Stomach (tissue), 9 donors: ENCODE results near the gene DCC. TPM values are rescaled to one million over a fixed set of nuclear protein-coding genes. Genes with fewer than 3 reads are reported as not detected.

ENCODE experiments used
- DNase-seq, 2 donors: peaks; one replicate each; pipeline versions ENCODE4 v3.0.0 to v3.0.0-alpha.2; 2013 to 2019
- H3K27ac ChIP-seq, 5 donors: fragments of 200-600 bp in 4 of 5; sonication (generic) in 4 of 5; one replicate each; pipeline ENCODE4 v1.5.1; 2013 to 2019; ENCODE audit warnings: mild to moderate bottlenecking in 1 of 5, moderate library complexity in 1 of 5
- H3K27me3 ChIP-seq, 3 donors: fragments of 200-600 bp; sonication (generic); one replicate each; pipeline ENCODE4 v1.5.1; 2017 to 2019; ENCODE audit warnings: mixed run types in 1 of 3
- H3K36me3 ChIP-seq, 4 donors: fragments of 200-600 bp; sonication (generic); 1 replicate in 3 of 4; 2 replicates in 1 of 4; pipeline ENCODE4 v1.5.1; 2016 to 2019
- H3K4me1 ChIP-seq, 4 donors: fragments of 200-600 bp; sonication (generic); one replicate each; pipeline ENCODE4 v1.5.1; 2016 to 2019
- H3K4me3 ChIP-seq, 4 donors: fragments of 200-600 bp; sonication (generic) in 3 of 4; one replicate each; pipeline ENCODE4 v1.5.1; 2016 to 2019; ENCODE audit warnings: mild to moderate bottlenecking in 1 of 4
- H3K9me3 ChIP-seq, 4 donors: fragments of 200-600 bp; sonication (generic); one replicate each; pipeline ENCODE4 v1.5.1; 2016 to 2019
- EP300 ChIP-seq: sonication (generic); formaldehyde crosslinking; IDR thresholded peaks from one replicate; pipeline ENCODE4 v1.6.1; 2017; ENCODE audit warnings: antibody characterized with exemption
- POLR2A ChIP-seq, 4 donors: fragments of 450-650 bp; IDR thresholded peaks; one replicate each; pipeline ENCODE4 v1.6.1; 2016; ENCODE audit warnings: antibody characterized with exemption in 4 of 4, control low read depth in 2 of 4, mild to moderate bottlenecking in 1 of 4, moderate library complexity in 1 of 4
- POLR2AphosphoS5 ChIP-seq, 3 donors: sonication (generic); formaldehyde crosslinking; IDR thresholded peaks; one replicate each; pipeline ENCODE4 v1.6.1; 2016; ENCODE audit warnings: antibody characterized with exemption in 3 of 3
- WGBS, 5 donors: extraction: QIAGEN DNeasy Blood & Tissue Kit in 3 of 5; methylation state at CpG; one replicate each; pipeline versions ENCODE4 v1.1.5 to v1.1.7; 2013 to 2018; 5-methylcytosine and 5-hydroxymethylcytosine counted together
- intact Hi-C: fragments of 100-400 bp; cut with DNase I; formaldehyde crosslinking; loops from one replicate; pipeline ENCODE4 v1.15.1; 2023; ENCODE audit warnings: low total_unique reads
- polyA plus RNA-seq, 3 donors: library from polyadenylated mRNA; stranded (reverse); fragments of 200-250 nt; gene quantifications; one replicate each; pipeline ENCODE4 v1.2.3, GENCODE V29; 2013
- total RNA-seq, 5 donors: library from RNA; depleted of rRNA; stranded (reverse); fragments of >200 nt; gene quantifications; one replicate each; pipeline versions ENCODE4 v1.1.0 to v1.2.3, GENCODE V29; 2014 to 2016
- TF ChIP-seq, protein P1 (sequence below), 7 experiments: fragments of 450-650 bp in 4 of 7; fragments of 200-600 bp in 3 of 7; sonication (generic) in 3 of 7; IDR thresholded peaks; one replicate each; pipeline ENCODE4 v1.5.1; 2016 to 2019; ENCODE audit warnings: antibody characterized with exemption in 7 of 7, control low read depth in 2 of 7, mild to moderate bottlenecking in 1 of 7
- donor health status: healthy with polysubstance abuse.
- donor health status: Bipolar disorder and iron deficiency.
- donor health status: healthy.

Gene DCC
- total and polyA plus RNA-seq, 8 donors: 0.58 to 1.7 TPM; not detected in 6

DNA sequence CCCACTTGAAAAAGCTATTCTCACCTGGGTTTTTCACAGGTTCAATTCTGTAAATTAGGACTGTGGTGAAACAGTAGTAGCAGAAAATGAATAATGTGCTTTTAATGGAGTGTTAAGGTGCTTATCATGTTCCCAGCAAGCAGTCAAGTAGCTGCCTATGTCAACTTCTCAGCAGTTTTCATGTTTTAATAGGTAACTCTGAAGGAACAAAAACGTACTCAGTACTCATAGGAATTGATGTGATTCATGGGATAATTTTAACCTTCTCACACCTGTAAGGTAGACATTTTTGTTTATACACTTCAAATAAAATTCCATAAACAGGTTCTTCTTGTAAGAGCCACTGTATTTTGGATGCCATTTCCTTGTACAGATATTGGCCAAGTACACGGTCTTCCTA lies 1082.9 kb downstream of the DCC start:
- Histone ChIP-seq H3K36me3 (no peaks in the 10 kb centered on the region), H3K9me3 (no peaks in the 10 kb centered on the region), H3K4me3 (no peak overlapping the region), H3K27ac (no peak overlapping the region), H3K27me3 (no peaks in the 10 kb centered on the region), H3K4me1 (no peaks in the 10 kb centered on the region)
- no peak for DNase-seq
- intact Hi-C loops: no loop called here
- TF ChIP-seq POLR2AphosphoS5 (IDR thresholded peaks at IDR 0.05) (no peak), POLR2A (IDR thresholded peaks at IDR 0.05) (no peak), EP300 (no peak)
- TF ChIP-seq, protein P1, sequence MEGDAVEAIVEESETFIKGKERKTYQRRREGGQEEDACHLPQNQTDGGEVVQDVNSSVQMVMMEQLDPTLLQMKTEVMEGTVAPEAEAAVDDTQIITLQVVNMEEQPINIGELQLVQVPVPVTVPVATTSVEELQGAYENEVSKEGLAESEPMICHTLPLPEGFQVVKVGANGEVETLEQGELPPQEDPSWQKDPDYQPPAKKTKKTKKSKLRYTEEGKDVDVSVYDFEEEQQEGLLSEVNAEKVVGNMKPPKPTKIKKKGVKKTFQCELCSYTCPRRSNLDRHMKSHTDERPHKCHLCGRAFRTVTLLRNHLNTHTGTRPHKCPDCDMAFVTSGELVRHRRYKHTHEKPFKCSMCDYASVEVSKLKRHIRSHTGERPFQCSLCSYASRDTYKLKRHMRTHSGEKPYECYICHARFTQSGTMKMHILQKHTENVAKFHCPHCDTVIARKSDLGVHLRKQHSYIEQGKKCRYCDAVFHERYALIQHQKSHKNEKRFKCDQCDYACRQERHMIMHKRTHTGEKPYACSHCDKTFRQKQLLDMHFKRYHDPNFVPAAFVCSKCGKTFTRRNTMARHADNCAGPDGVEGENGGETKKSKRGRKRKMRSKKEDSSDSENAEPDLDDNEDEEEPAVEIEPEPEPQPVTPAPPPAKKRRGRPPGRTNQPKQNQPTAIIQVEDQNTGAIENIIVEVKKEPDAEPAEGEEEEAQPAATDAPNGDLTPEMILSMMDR (IDR thresholded peaks at IDR 0.05): no peak
- 48 to 65% (median 58%) methylated on average over 2 of the region's 2 CpGs for WGBS, 5 donors

DNA sequence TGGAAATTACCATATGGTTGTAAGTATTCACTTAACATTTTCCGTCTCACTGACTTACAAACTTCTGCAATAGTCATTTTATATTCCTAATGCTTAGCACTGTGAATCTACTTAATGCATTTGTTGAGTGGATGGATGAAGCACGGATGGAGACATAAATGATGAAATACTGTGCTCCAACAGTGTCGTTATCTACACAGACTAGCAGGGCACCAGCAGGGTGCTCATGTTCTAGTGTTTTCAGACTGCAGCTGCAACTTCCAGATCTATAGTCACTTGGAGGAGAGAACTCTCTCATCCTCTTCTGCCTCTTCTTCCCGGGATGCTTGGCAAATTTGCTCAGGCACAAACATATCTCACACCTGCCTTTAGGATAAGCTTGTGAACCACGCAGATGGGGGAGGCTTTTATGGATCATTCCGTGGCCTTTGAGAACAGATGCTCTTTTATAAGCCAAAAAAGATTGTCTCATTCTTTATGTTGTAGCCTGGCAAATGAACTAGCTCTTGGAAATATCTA lies 1086.7 kb downstream of the DCC start:
- no peak for DNase-seq
- H3K9me3 ChIP-seq: no peaks in the 10 kb centered on the region
- H3K4me1 ChIP-seq: no peaks in the 10 kb centered on the region
- 46 to 68% (median 57%) methylated on average over 6 of the region's 6 CpGs for WGBS, 5 donors
- H3K36me3 ChIP-seq: no peaks in the 10 kb centered on the region
- TF ChIP-seq, protein P1 (IDR thresholded peaks at IDR 0.05): no peak
- TF ChIP-seq POLR2AphosphoS5 (IDR thresholded peaks at IDR 0.05): no peak
- TF ChIP-seq POLR2A (IDR thresholded peaks at IDR 0.05): no peak
- no peak for TF ChIP-seq EP300
- no peak overlapping the region for H3K27ac ChIP-seq
- intact Hi-C loops: no loop called here
- H3K27me3 ChIP-seq: no peaks in the 10 kb centered on the region
- no peak overlapping the region for H3K4me3 ChIP-seq

DNA sequence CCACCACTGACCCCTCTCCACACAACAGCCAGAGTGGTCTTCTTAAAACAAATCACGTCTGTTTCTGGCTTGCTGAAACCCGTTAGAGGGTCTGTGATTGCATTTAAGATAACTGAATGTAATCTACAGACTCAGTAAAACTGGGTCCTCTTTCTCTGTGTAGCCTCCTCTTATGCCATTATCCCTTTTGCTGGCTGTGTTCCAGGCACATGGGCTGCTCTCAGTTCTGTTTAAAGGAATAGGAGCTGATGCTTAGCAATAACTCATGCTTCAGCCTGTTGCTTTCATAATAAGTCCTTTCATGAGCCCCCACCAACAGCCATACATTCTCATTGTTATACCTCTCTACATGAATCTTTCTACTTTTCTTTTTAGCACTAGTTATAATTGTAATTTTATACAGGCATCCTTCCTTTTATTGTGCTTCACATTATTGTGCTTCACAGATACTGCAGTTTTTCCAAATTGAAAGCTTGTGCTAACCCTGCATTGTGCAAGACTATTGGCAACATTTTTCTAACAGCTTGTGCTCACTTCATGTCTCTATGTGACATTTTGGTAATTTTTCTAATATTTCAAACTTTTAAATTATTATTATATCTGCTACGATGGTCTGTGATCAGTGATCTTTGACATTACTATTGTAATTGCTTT lies 1101.9 kb downstream of the DCC start:
- no peak overlapping the region for H3K4me3 ChIP-seq
- intact Hi-C loops: no loop called here
- H3K36me3 ChIP-seq: no peaks in the 10 kb centered on the region
- TF ChIP-seq, protein P1 (IDR thresholded peaks at IDR 0.05): no peak
- TF ChIP-seq EP300: no peak
- no peak for TF ChIP-seq POLR2A (IDR thresholded peaks at IDR 0.05)
- TF ChIP-seq POLR2AphosphoS5 (IDR thresholded peaks at IDR 0.05): no peak
- DNase-seq: no peak
- H3K27ac ChIP-seq: no peak overlapping the region
- H3K27me3 ChIP-seq: no peaks in the 10 kb centered on the region
- H3K4me1 ChIP-seq: no peaks in the 10 kb centered on the region
- H3K9me3 ChIP-seq: no peaks in the 10 kb centered on the region
- WGBS, 5 donors: 47 to 84% (median 64%) methylated on average over 3 of the region's 3 CpGs

DNA sequence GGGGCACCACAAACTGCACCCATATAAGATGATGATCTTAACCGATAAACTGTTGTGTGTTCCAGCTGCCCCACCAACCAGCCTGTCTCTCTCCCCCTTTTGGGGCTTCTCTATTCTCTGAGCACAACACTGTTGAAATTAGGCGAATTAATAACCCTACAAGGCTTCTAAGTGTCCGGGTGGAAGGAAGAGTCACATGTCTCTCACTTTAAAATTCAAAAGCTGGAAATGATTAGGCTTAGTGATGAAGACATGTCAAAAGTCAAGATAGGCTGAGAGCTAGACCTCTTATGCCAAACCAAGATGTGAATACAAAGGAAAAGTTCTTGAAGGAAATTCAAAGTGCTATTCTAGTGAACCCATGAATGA lies 1102.4 kb downstream of the DCC start:
- no peak for TF ChIP-seq EP300
- no peak for TF ChIP-seq POLR2A (IDR thresholded peaks at IDR 0.05)
- TF ChIP-seq, protein P1 (IDR thresholded peaks at IDR 0.05): no peak
- TF ChIP-seq POLR2AphosphoS5 (IDR thresholded peaks at IDR 0.05): no peak
- Histone ChIP-seq H3K36me3 (no peaks in the 10 kb centered on the region), H3K4me3 (no peak overlapping the region), H3K27me3 (no peaks in the 10 kb centered on the region), H3K9me3 (no peaks in the 10 kb centered on the region), H3K27ac (no peak overlapping the region), H3K4me1 (no peaks in the 10 kb centered on the region)
- 79 to 92% (median 84%) methylated on average over 3 of the region's 3 CpGs for WGBS, 5 donors
- no peak for DNase-seq
- intact Hi-C loops: no loop called here
